H1 (cell line): ENCODE measurements around the gene CAPS. TPM values are rescaled to one million over a fixed set of nuclear protein-coding genes. Genes with fewer than 3 reads are reported as not detected.

Experiments
- polyA plus RNA-seq, 7 experiments: library from polyadenylated mRNA; depleted of rRNA in 3 of 7; stranded (reverse) in 5 of 7; unstranded in 2 of 7; fragments of >200 nt in 5 of 7; fragments of 200-250 nt in 2 of 7; gene quantifications; 1 replicate in 5 of 7; 2 replicates in 1 of 7; 4 replicates in 1 of 7; pipeline versions ENCODE4 v1.2.1 to v1.2.3, GENCODE V29; 2011 to 2013; ENCODE audit warnings: missing spikeins in 2 of 7, mixed read lengths in 2 of 7
- total RNA-seq: library from RNA; stranded (reverse); fragmentation: NEBNext Ultra II Directional; extraction: Animal tissue kit (Norgen Biotek cat#: 25700); gene quantifications from 2 replicates; pipeline ENCODE4 v1.2.1, GENCODE V29; 2021
- TF ChIP-seq, protein P1 (sequence below): fragments of 300-600 bp; sonication (generic); IDR thresholded peaks from 2 replicates; pipeline ENCODE4 v1.7.1; 2012; ENCODE audit warnings: low read length, moderate library complexity, mild to moderate bottlenecking, inconsistent platforms; ENCODE audit not compliant: insufficient replicate concordance

CAPS gene
- total and polyA plus RNA-seq, 2 of the 8 experiments (the other 6 are each of a cell fraction or from before 2014, with no cell fraction given) = 2.1 to 2.4 TPM

DNA sequence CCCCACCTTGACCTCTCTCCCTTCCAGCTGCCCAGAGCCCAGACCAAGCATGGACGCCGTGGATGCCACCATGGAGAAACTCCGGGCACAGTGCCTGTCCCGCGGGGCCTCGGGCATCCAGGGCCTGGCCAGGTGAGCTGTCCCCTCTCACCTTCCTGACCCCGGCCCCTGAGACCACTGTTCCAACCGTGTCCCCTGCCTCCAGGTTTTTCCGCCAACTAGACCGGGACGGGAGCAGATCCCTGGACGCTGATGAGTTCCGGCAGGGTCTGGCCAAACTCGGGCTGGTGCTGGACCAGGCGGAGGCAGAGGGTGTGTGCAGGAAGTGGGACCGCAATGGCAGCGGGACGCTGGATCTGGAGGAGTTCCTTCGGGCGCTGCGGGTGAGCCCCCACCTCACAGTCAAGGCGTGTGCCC lies 312 bp downstream of the CAPS start (continued):
- TF ChIP-seq, protein P1, sequence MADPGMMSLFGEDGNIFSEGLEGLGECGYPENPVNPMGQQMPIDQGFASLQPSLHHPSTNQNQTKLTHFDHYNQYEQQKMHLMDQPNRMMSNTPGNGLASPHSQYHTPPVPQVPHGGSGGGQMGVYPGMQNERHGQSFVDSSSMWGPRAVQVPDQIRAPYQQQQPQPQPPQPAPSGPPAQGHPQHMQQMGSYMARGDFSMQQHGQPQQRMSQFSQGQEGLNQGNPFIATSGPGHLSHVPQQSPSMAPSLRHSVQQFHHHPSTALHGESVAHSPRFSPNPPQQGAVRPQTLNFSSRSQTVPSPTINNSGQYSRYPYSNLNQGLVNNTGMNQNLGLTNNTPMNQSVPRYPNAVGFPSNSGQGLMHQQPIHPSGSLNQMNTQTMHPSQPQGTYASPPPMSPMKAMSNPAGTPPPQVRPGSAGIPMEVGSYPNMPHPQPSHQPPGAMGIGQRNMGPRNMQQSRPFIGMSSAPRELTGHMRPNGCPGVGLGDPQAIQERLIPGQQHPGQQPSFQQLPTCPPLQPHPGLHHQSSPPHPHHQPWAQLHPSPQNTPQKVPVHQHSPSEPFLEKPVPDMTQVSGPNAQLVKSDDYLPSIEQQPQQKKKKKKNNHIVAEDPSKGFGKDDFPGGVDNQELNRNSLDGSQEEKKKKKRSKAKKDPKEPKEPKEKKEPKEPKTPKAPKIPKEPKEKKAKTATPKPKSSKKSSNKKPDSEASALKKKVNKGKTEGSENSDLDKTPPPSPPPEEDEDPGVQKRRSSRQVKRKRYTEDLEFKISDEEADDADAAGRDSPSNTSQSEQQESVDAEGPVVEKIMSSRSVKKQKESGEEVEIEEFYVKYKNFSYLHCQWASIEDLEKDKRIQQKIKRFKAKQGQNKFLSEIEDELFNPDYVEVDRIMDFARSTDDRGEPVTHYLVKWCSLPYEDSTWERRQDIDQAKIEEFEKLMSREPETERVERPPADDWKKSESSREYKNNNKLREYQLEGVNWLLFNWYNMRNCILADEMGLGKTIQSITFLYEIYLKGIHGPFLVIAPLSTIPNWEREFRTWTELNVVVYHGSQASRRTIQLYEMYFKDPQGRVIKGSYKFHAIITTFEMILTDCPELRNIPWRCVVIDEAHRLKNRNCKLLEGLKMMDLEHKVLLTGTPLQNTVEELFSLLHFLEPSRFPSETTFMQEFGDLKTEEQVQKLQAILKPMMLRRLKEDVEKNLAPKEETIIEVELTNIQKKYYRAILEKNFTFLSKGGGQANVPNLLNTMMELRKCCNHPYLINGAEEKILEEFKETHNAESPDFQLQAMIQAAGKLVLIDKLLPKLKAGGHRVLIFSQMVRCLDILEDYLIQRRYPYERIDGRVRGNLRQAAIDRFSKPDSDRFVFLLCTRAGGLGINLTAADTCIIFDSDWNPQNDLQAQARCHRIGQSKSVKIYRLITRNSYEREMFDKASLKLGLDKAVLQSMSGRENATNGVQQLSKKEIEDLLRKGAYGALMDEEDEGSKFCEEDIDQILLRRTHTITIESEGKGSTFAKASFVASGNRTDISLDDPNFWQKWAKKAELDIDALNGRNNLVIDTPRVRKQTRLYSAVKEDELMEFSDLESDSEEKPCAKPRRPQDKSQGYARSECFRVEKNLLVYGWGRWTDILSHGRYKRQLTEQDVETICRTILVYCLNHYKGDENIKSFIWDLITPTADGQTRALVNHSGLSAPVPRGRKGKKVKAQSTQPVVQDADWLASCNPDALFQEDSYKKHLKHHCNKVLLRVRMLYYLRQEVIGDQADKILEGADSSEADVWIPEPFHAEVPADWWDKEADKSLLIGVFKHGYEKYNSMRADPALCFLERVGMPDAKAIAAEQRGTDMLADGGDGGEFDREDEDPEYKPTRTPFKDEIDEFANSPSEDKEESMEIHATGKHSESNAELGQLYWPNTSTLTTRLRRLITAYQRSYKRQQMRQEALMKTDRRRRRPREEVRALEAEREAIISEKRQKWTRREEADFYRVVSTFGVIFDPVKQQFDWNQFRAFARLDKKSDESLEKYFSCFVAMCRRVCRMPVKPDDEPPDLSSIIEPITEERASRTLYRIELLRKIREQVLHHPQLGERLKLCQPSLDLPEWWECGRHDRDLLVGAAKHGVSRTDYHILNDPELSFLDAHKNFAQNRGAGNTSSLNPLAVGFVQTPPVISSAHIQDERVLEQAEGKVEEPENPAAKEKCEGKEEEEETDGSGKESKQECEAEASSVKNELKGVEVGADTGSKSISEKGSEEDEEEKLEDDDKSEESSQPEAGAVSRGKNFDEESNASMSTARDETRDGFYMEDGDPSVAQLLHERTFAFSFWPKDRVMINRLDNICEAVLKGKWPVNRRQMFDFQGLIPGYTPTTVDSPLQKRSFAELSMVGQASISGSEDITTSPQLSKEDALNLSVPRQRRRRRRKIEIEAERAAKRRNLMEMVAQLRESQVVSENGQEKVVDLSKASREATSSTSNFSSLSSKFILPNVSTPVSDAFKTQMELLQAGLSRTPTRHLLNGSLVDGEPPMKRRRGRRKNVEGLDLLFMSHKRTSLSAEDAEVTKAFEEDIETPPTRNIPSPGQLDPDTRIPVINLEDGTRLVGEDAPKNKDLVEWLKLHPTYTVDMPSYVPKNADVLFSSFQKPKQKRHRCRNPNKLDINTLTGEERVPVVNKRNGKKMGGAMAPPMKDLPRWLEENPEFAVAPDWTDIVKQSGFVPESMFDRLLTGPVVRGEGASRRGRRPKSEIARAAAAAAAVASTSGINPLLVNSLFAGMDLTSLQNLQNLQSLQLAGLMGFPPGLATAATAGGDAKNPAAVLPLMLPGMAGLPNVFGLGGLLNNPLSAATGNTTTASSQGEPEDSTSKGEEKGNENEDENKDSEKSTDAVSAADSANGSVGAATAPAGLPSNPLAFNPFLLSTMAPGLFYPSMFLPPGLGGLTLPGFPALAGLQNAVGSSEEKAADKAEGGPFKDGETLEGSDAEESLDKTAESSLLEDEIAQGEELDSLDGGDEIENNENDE = no peak
